ENCODE results near the gene FCRL6. TPM values are rescaled to one million over a fixed set of nuclear protein-coding genes. Genes with fewer than 3 reads are reported as not detected.

The FCRL6 gene
- total RNA-seq, 6 experiments from 2014 or later: 0.40 to 0.62 (median 0.51) TPM; not detected in 2

DNA sequence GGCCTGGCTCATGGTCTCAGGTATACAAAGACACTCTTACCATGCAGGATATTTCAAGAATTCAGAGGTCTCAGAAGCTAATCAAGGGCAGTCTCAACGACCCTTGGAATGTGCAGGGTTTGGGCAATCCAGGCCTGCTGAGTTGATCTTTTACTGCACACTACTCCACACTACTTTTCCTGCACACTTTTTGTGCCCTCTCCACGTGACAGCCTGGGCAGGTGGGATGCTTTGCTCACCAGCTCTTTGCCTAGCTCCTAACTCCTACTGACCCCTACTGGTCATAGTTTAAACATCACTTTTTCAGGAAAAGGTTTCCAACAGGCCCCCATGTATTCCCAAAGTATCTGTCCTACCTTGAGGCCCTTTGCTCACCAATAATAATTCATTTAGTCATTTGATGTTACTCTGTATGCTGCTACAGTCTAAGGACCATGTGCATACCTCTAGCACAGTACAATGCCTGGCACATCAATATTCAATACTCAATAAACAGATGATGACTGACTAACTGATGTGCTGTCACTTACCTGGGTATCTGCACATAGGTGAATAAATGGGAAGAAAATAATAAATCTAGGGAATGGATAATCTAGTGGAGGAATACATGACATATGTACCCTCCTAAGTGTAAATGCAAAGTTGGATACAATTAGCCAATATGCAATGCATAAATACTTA is 11.8 kb upstream of the FCRL6 start:
- Histone ChIP-seq H3K27me3 (no peaks in the 10 kb centered on the region), H3K27ac (no peak overlapping the region), H3K4me1 (peaks cover 0 to 4% (median 0%) of the 10 kb centered on the region in 4 donors), H3K9me3 (no peaks in the 10 kb centered on the region), H3K4me3 (no peak overlapping the region), H3K36me3 (no peaks in the 10 kb centered on the region)
- DNase-seq: peak in 1 of 3 donors; percentile 35
- 6% methylated on average over 2 of the region's 2 CpGs for WGBS (ENCODE audit: insufficient coverage, low coverage, low lambda C conversion rate, missing lambda C conversion rate)
- TF ChIP-seq, protein P1, sequence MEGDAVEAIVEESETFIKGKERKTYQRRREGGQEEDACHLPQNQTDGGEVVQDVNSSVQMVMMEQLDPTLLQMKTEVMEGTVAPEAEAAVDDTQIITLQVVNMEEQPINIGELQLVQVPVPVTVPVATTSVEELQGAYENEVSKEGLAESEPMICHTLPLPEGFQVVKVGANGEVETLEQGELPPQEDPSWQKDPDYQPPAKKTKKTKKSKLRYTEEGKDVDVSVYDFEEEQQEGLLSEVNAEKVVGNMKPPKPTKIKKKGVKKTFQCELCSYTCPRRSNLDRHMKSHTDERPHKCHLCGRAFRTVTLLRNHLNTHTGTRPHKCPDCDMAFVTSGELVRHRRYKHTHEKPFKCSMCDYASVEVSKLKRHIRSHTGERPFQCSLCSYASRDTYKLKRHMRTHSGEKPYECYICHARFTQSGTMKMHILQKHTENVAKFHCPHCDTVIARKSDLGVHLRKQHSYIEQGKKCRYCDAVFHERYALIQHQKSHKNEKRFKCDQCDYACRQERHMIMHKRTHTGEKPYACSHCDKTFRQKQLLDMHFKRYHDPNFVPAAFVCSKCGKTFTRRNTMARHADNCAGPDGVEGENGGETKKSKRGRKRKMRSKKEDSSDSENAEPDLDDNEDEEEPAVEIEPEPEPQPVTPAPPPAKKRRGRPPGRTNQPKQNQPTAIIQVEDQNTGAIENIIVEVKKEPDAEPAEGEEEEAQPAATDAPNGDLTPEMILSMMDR (IDR thresholded peaks at IDR 0.05): peak; percentile 64 to 71 (median 68)
- no peak for TF ChIP-seq POLR2A (IDR thresholded peaks at IDR 0.05)
- intact Hi-C loops (cut with DNase I): loop anchor here in 1 of 2 donors (10.0 kb wide), 1 partner anchor 224 kb away; no protein-coding TSS in a partner anchor
- ATAC-seq: peak; percentile 90 to 94 (median 92)

DNA sequence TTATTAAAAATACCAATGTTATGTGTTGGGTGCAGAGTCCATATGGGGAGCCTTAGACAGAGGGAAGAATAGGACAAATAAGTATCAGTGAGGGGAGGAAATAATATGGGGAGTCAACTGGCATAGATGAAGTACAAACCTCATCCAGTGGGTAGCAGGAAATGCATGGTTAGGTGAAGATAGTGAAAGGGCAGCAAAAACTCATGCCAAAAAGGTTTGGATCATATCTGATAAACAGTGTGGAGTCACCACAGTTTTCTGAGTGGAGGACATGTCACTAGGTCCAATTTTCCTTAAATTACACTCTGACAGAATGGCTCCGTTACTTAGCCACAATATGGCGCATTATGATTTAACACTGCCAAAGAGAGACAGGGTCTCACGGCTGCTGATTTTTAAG is 11.1 kb upstream of the FCRL6 start:
- Histone ChIP-seq H3K36me3 (no peaks in the 10 kb centered on the region), H3K27me3 (no peaks in the 10 kb centered on the region), H3K27ac (no peak overlapping the region), H3K4me3 (no peak overlapping the region), H3K9me3 (no peaks in the 10 kb centered on the region), H3K4me1 (peaks cover 0 to 4% (median 0%) of the 10 kb centered on the region in 4 donors)
- DNase-seq: no peak
- TF ChIP-seq, protein P1 (IDR thresholded peaks at IDR 0.05): no peak
- TF ChIP-seq POLR2A (IDR thresholded peaks at IDR 0.05): no peak
- intact Hi-C loops (cut with DNase I): loop anchor here in 1 of 2 donors (10.0 kb wide), 1 partner anchor 224 kb away; no protein-coding TSS in a partner anchor
- no peak for ATAC-seq
- WGBS (ENCODE audit: insufficient coverage, low coverage, low lambda C conversion rate, missing lambda C conversion rate): 72% methylated on average over 3 of the region's 3 CpGs

DNA sequence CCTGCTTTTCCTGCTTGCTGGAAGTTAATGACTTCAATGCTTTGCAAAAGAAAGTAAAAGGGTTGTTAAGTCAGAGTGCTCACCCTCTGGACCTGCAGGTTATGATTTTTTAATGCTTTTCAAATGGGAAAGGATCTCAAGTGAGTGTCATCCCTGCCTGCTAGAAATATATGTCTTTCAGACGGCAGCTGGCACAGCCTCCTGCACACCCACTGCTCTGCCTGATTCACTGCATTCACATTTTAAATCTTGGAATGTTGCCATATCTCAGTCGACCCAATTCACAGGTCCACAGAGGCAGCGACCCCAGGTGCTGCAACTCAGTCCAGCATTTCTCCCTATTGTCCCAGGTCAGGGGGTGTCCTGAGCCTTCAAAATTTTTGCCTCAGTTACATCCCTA is 10.7 kb upstream of the FCRL6 start:
- DNase-seq (no peak), ATAC-seq (no peak)
- Histone ChIP-seq H3K27ac (no peak overlapping the region), H3K4me1 (peaks cover 0 to 4% (median 0%) of the 10 kb centered on the region in 4 donors), H3K9me3 (no peaks in the 10 kb centered on the region), H3K27me3 (no peaks in the 10 kb centered on the region), H3K4me3 (no peak overlapping the region), H3K36me3 (no peaks in the 10 kb centered on the region)
- 21% methylated on average over 3 of the region's 3 CpGs for WGBS (ENCODE audit: insufficient coverage, low coverage, low lambda C conversion rate, missing lambda C conversion rate)
- TF ChIP-seq, protein P1 (IDR thresholded peaks at IDR 0.05): no peak
- TF ChIP-seq POLR2A (IDR thresholded peaks at IDR 0.05): no peak
- intact Hi-C loops (cut with DNase I): loop anchor here in 1 of 2 donors (10.0 kb wide), 1 partner anchor 223 kb away; no protein-coding TSS in a partner anchor

DNA sequence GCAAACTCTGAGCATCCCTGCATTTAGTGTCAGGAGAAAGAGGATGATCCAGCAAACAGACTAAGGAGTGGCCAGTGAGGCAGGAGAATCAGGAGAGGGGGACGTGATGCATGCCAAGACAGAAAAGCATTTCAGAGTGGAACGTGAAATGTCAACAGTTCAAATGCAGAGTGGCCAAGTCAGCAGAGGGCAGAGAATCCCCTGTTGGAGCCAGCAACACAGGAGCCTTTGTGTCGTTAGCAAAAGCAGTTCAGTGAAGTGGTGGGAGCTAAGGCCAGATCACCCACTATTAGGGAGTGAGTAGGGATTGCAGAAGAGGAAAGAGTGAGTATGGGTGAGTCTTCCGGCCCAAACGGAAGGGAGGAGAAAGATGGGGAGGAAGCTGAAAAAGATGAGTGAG is 6.6 kb upstream of the FCRL6 start:
- TF ChIP-seq POLR2A (IDR thresholded peaks at IDR 0.05): no peak
- TF ChIP-seq, protein P1 (IDR thresholded peaks at IDR 0.05): no peak
- H3K36me3 ChIP-seq: no peaks in the 10 kb centered on the region
- intact Hi-C loops (cut with DNase I): loop anchor here (5.0 to 10.0 kb wide), 3 partner anchors 92 to 219 kb away; no protein-coding TSS in a partner anchor
- H3K9me3 ChIP-seq: no peaks in the 10 kb centered on the region
- WGBS (ENCODE audit: insufficient coverage, low coverage, low lambda C conversion rate, missing lambda C conversion rate): 44% methylated on average over 5 of the region's 5 CpGs
- ATAC-seq: no peak
- no peaks in the 10 kb centered on the region for H3K4me1 ChIP-seq
- H3K27me3 ChIP-seq: no peaks in the 10 kb centered on the region
- H3K27ac ChIP-seq: no peak overlapping the region
- H3K4me3 ChIP-seq: no peak overlapping the region
- DNase-seq: no peak
